Measurements from ENCODE around the gene SGTB.
"Not testable (repeated sequence)": the region's sequence is repeated elsewhere in the genome, so short reads cannot be mapped to it uniquely, and the experiment has no call there.

Gene SGTB

DNA sequence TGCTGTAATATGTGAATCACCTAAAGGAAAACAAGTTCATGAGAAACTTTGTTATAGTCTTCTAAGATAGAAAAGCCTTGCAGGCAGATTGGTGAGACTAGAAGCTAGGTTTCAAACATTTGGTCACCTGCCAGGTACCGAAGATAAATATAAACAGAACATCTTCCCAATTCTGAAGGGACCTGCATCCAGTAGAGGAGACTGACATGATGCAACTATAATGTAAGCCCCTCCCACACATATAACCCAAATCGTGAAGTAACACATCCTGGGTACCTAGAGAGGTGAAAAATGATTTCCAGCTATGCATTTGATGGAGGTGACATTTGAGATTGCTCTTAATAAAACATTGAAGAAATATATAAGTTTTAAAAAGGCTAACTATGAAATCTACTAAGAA is 67.2 kb downstream of the SGTB start:
- no peak for DNase-seq

- no peak for DNase-seq
These were observed 70.8 kb downstream of the SGTB start for GRCh38 chr5:65651144-65651543.

GRCh38 chr5:65647941-65648340 is 74.0 kb downstream of the SGTB start:
- DNase-seq: no peak

DNA sequence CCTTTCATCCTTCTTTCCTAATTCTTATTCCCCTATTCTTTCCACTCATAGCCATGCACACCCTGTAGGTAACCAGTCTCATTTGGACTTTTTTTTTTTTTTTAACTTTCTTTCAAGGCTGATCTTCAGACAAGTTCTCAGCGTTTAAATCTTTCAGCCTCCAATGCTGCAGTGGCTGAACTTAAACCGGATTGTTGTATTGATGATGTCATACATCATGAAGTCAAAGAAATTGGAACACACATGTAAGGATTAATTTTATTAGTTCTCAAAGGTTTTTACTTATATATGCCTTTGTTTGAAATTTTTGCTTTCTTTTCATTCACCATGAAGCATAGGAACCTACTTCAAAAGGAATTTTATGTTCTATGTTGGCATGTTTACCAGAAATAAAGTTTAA is 75.0 kb downstream of the SGTB start:
- DNase-seq: no peak

GRCh38 chr5:65640240-65640639 is 81.7 kb downstream of the SGTB start:
- no peak for DNase-seq

DNA sequence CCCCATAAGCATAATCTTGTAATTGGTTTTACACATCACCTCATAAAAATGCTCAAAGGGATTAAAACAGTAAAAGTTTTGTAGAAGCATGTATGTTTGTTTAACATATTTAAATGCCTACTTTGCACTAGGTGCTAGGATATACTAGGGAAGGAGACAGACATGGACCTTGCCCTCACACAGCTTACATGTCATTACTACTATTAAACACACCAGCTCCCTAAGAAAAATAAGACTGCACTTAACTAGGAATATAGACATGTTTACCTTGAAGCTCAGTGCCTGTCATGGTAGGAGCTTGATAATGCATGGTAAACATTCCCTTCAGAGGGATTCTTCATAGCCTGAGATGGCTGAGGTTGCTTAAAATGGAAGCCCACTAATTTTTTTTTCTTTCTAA is 90.9 kb downstream of the SGTB start:
- no peak for DNase-seq

DNA sequence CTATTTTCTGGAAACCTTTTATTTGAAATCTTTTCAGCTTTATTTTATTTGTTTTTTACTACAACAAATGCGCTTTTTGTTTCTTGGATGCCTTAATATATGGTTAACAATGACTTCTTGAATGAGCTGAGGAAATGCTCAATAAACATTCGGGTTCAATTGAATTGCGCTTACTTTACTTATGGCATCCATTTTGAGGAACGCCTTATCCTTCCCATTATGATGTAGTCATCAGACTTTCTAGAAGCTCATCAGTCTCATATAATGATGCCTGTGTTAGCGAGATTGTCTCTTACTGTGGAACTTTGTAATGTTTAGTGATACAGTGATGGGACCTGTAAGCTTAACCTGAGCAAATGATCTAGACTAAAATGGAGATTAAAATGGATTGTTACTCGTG is 96.2 kb downstream of the SGTB start:
- no peak for DNase-seq

GRCh38 chr5:65624571-65625555 is 97.0 kb downstream of the SGTB start, which contains the start of the genes SHLD3 and TRAPPC13:
TSS of gene SHLD3 (plus strand) at chr5:65625027. CDS start at chr5:65629588, 4,561 bp downstream.
TSS of gene TRAPPC13 (plus strand) at chr5:65625027. CDS start at chr5:65625061, 34 bp downstream.
- peak; percentile 38 for DNase-seq

DNA sequence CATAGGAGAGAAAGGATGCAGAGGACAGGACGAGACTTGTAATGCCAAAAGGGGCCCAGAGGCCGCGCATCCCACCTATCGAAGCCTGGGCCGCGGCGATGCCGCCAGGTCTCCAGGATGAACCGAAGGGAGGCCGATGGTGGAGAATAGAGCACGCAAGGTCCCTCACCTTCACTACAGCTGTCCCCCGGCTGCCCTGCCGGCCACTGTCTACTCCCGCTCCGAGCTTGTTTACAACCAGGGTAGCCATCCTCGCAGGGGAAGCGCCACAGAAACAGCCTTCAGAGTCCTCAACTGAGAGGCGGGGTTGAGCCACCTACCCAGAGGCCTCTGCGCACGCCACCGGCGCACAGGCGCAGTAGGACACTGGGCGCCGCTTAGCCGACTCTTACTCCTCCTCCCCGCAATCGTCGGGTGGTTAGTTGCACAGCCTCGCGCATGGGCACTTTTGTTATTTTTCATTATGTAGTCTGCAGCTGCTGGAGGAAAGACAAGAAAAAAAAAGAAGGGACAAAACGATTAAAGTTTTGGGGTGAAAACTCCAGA is 97.8 kb downstream of the SGTB start, which contains the start of gene TRIM23:
TRIM23 (minus strand) TSS at position 309 of the 546 bp plus-strand sequence; CDS start at position 250, 59 bp downstream.
- DNase-seq: peak; percentile 81

- DNase-seq: no peak
These were observed 98.4 kb downstream of the SGTB start for GRCh38 chr5:65623482-65623881.

- DNase-seq: not testable (repeated sequence)
These were observed 99.9 kb downstream of the SGTB start for GRCh38 chr5:65621961-65622360.

DNA sequence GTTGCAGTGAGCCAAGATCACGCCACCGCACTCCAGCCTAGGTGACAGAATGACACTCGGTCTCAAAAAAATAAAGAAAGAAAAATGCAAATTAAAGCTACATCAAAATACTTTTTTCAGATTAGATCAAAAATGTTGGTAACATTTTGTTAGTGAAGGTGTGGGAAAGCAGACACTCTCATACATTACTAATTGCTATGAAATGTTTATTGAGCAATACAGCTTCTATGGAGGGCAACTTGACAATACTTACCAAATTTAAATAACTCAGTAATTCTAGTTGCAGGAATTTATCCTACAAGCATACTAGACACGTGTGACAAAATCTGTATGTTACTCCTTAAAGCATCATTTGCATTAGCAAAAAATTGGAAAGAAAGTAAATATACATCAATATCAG is 101.9 kb downstream of the SGTB start:
- no peak for DNase-seq
